GM18520 (cell line): ENCODE data around the gene GNAZ.

Experiments used
- ATAC-seq: cut with Tn5 transposase; IDR thresholded peaks from one replicate; pipeline ENCODE4 v1.9.1; 2021; ENCODE audit not compliant: unreplicated experiment

The GNAZ gene

DNA sequence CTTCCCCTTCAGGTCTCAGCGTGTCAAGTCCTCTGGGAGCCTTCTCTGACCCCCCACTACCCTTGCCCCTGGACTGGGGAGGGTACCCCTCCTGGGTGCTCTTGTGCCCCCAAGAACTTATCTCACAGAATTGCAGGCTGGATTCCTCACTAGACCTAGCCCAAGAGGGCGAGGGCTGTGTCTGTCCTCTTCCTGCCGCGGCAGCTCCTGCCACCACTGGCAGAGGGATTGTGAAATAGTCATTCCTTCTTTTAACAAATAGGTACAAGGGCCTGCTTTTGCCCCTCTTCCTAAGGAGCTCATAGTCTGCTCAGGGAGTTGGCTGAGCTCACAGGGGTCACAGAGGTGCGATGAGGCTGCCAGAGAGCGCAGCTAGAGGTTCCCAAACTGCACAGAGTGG lies 80.4 kb downstream of the GNAZ start:
- no peak for ATAC-seq

DNA sequence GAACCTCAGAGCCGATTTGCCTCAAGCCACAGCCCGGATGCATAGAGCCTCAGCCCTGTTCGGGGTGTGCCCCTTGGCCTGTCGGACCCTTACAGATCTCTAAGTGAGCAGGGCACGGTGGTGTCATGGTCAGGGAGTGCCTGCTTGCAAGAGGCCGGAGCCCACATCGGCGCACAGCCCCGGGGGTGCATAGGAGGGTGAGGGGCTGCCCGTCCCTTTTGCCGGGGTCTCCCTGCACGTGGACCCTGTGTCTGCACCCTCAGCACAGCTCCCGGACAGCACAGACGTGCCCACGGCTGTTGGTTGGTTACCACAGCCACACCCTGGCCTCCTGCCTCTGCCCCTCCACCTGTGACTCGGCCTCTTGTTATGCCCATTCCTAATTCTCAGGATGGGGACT lies 81.5 kb downstream of the GNAZ start:
- no peak for ATAC-seq

DNA sequence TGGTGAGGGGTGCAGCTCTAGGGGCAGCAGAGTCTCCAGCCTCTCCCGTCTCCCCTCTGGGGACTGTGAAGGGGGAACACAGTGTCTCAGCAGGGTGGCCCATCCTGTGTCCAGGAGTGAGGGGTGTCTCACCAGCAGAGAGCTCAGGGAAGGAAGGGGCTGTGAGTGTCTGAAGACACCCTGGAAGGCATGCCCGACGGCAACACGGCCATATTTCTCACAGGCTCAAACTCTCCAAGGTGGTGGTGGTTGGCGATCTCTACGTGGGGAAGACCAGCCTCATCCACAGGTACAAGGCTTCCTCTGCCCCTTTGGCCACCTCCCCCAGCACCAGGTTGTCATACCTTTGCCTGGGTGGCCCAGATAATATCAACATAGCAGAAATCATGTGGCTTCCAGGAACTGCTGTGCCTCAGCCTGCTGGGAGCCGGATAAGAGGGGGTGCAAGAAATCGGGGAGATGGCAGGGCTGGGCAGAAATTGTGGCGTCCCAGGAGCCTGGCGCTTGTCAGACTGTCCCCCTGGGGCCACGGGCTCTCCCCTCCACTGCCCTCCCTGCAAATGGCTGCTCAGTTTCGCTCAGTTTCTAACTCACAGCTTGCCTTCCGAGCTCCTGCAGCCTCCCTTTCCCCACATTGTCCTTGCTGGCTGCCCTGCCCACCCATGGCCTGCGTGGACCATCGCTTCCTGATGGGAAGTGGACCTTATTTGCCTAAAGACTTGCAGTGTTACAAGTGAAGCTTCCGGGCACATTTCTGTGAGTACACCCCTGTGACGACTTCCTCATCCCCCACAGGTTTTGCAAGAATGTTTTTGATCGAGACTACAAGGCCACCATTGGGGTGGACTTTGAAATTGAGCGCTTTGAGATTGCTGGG lies 82.2 kb downstream of the GNAZ start:
- ATAC-seq = no peak

DNA sequence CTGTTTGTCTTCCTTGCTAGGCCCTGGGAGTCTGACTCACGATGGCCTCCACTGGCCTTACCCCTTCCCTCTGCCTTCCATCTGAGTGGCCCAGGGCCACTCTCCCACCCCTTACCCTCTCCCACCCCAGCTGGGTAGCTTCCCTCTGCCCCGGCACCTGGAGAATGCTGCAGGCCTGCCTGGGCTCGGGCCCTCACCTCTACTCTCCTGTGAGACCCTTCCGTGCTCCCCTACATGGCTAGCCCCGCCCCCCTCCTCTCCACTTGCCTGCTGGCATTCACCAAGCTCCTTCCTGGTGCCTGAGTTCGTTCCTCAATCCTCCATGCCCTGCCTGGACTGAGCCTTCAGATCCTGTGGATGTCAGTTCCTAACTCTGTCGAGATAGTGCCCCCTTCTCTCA lies 83.7 kb downstream of the GNAZ start:
- no peak for ATAC-seq

DNA sequence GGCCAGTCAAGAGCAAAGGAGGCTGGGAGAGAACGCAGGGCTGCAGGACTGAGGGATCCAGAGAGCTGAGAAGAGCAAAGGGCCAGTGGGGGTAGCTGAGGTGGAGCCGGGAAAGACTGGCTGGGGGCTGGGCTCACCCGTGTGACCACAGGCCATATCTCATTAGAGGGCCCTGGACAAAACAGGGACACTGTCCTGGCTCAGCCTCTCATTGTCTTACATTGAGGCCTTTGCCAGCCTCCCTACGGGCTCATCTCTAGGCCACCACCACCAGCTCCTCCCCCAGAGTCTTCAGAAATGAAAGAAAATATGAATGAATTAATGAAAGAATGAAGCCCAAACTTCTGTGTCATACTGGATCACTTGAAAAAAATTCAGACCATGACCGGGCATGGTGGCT lies 84.1 kb downstream of the GNAZ start:
- ATAC-seq = no peak

DNA sequence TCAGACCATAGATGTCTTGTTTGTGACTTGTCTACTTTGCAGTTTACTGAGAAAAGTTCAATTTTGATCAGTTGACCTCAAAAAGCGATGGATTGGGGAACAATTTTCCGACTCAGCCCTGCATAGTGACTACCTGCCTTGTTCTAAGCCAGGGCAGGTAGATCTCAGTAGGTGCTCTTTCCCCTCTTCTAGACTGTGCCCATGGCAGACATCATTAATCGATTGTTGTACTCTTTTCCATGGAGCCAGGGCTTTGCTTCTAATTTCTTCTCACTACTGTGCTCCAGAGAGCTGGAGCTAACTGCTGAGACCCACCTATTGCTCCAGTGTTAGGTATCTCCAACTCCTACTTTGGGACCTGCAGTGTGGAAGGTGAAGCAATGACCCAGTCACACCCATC lies 84.8 kb downstream of the GNAZ start:
- no peak for ATAC-seq

DNA sequence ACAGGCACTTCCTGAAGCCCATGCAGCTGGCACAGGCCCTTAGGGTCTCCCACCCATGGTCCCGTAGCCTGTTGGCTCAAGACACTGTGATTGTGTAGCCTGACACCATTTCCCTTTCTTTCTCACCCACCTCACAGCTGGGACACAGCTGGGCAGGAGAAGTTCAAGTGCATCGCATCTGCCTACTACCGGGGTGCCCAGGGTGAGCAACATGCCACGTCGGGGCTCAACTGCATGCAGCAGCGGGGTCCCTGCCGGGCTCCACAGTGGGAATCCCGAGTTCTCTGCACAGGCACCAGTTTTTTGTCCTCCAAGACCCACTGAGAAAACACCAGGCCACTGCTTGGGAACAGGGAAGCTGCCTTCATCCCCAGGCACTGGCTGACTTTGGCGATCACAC lies 85.5 kb downstream of the GNAZ start:
- ATAC-seq = no peak

DNA sequence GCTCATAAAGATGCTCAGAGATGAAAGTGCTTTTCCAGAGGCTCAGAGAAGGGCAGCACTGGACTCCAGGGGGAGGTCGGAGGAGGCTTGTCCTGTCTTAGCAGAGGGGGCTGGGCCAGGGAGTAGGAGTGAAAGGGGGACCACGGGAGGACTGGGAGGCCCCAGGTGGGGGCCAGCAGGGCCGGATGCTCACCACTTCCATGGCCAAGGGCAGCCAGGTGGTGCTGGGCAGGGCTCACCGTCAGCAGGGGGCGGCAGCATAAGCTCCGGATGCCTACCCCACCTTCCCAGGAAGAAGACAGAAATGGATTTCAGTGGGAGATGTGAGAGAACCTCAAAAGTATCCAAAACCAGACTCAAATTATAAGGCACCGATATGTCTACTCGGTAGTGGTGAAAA lies 86.0 kb downstream of the GNAZ start:
- ATAC-seq = no peak

DNA sequence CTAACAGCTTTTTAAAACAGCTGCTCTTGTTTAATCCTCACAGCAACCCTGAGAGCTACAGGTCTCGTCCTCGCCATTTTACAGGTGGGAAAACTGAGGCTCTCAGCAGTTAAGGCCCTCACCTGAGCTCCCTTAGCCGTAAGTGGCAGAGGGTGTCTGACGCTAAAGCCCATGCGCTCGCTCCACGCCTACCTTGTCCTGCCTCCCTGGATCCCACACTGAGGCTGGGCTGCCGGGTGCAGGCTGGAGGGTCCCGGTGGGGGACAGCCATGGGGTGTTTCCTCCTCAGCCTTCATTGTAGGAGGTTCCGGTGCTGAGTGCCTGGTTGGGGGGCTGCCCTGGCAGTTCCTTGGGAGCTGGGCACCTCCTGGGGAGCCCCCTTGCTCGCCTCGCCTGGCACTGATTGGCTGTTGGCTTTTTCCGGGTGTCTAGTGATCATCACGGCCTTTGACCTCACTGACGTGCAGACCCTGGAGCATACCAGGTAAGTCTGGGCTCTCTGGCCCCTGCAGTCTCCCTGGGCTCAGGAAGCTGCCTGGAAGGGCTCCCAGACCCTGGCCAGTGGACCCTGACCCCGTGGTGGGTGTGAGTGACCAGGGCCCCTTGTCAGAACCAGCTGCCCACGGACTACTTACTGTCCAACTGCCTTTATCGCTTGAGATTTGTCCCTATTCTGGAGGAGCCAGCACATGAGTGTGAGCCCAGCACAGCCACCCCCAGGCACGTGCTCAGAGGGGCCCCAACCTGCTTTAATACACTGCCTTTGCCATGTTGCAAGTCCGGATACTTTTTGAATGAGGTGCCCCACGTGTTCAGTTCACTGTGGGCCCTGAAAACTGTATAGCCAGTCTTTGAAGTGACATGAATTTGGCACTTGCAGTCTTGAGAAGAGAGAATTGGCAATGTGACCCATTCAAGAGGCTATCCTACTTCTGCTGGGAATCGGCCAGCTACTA lies 87.5 kb downstream of the GNAZ start:
- no peak for ATAC-seq

DNA sequence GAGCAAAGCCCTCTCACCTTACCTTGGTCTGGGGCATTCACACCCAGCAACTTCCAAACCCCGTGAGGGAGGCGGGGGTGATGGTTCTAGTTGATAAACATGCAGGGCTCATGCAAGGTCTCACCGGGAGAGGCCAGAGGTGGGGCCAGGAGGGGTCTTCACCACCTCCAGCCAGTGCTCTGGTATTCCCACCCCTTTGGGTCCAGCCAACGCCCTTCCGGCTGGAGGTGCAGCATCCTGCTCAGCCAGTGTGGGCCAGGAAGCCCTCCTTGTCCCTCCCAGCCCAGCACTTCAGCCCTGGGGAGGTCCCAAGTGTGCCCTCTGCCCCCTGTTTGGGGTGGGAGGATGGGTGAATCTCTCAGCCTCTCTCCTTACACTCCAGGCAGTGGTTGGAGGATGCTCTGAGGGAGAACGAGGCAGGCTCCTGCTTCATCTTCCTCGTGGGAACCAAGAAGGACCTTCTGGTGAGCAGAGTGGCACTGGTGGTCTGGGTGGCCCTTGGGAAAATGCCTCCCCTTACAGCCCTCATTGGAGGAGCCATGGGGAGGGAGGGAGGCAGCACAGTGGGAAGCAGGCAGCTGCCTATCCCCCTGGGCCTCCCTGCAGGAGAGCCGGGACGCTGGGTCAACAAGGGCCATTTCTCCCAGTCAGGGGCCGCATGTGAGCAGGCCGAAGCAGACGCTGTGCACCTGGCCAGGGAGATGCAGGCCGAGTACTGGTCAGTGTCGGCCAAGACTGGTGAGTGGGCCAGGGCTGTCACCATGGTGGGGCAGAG lies 88.4 kb downstream of the GNAZ start:
- ATAC-seq = no peak

DNA sequence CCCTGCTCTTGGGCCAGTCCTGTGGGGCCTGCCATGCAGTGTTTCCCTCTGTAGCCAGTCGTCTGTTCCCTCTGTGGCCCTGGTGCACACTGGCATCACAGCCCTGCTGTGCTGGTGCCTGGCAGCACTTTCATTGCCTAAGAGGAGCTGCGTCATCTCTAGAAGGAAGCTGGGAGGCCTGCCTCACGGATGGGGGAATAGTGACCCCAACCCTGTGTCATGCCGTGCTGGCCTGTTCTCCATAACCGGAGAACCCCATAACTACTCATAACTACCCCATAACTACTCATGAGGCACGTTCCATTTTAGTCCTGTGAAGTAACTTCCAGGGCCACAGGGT lies 88.9 kb downstream of the GNAZ start:
- ATAC-seq = no peak

DNA sequence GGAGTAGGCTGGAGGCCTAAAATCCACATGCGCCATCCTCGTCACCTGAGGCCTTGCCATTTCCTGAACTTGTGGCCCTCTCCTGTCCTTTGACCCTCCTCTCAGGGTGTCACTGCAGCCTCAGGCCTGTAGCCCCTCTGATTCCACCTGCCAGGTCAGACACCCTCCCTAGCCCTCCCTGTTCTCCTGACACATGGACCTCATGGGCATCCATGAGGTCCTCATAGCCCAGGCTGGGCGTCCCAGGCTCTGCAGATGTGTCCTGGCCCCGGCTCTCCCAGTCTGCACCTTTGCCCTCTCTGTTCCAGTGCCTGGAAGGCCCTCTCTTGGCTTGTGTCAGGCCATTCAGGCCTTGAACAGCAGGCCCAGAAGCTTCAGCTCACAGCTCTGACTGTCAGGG lies 90.7 kb downstream of the GNAZ start:
- ATAC-seq = no peak

DNA sequence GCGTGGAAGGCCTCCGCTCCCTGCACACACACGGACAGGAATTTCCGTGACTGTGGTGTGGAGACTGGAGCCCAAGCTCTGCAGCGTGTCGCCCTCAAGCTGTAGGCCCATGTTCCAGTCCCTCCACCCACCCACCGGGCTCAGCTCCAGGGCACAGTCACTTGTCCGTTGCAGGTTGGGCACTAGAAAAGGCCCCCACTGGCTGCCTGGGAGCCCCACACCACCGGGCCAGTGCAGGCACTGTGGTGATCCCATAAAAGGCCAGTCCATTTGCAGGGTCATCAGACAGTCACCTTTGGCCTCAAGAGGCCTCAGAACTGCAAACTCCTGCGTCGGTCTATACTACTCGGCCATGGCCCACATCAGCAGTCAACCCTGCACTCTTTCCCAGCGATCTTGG lies 91.3 kb downstream of the GNAZ start:
- no peak for ATAC-seq

DNA sequence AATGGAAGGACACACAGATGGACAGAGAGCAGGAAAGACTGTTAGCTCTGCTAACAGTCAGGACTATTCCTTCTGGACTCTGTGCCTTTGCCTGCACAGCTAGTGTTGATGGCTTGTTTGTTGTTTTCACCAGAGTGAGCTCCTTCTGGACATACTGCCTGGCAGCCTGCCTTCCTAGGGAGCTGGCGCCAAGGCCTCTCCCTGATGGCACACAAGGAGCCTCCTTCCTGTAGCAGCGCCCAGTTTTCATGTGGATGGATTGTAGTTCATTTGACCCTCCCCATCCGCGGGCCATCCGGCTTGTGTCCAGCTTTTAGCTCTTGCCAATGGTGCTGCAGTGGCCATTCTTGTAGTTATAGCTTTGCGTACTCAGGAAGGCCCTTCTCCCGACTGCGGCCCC lies 93.3 kb downstream of the GNAZ start:
- no peak for ATAC-seq

DNA sequence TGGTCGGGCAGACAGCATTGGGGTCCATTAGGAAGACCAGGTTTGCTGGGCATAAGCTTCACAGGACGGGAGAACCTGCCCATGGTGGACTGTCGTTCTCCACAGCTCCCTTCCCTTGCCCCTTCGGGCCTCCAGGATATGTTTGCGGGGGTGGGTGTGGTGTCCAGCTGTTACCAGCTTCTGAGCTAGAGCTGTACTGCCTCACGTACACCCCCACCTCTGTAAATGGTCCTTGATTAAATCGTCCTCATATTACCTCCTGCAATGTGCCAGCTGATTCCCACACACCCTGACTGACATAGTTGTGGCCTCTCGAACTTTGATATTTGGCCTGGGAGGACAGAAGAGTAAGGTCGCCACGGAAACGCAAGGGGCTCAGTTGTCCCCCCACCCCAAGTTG lies 93.8 kb downstream of the GNAZ start:
- no peak for ATAC-seq

DNA sequence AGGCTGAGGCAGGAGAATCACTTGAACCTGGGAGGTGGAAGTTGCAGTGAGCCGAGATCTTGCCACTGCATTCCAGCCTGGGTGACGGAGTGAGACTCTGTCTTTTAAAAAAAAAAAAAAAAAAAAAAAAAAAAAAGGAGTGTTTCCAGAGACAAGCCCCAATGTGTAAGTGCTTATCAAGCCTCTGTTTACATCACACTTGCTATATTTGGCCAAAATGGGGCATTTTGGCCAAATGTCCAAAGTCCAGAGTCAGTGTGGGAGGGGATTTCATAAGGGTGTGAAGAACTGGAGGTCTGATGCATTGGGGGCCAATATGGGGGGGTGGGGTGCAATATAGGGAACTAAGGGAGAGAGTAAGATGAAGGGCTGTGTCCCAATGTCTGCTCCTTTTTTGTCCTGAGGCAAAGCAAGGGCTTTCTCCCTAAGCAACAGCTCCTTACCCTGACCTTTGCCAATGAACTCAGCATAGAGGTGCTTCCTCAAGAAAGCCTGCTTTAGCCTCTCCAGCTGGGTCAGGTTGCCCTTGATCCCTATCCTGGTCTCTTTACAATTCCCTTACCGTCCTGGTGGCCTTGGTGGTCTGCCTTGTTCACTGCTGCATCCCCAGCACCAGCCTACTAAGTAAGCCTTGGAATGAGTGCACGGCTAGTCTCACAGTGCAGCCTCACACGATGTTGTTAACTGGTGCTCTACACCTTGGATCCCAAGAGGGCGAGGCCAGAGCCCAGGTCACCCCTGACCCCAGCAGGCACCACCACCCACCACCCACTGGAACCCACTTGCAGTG lies 95.9 kb downstream of the GNAZ start:
- ATAC-seq = no peak

DNA sequence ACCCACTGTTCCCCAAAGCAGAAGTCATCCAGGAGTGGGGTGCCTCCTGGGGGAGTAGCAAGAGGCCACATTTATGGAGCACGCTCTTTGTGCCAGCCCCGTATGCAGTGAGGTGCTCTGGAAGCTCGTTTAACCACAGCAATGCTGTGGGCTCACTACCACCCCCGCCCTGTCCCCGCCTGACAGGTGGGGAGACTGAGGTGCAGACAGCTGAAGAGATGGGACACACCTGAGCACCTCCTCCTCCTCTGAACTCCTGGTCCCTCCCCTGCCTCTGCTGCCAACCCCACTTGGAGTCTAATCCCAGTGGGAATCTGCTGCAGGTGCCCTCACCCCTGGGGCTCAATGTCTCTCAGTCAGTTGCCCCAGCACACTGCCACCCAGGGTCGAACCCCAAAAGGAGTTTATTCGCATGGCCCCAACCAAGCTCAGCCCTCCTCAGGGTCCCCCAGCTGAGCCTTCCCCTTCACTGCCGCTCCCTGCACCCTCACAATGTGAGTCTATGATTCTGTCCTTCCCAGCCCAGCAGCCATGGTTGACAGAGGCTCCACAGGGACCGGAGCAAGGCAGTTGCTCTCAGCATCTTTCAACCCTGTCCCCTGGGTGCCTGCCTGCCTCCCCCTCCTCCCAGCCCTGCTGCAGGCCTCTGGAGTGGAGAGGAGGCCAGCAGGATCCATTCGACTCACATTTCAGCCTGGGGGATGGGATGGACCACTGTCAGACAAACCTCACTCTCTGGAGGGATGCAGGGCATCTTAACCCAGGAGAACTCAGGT lies 96.7 kb downstream of the GNAZ start:
- no peak for ATAC-seq

DNA sequence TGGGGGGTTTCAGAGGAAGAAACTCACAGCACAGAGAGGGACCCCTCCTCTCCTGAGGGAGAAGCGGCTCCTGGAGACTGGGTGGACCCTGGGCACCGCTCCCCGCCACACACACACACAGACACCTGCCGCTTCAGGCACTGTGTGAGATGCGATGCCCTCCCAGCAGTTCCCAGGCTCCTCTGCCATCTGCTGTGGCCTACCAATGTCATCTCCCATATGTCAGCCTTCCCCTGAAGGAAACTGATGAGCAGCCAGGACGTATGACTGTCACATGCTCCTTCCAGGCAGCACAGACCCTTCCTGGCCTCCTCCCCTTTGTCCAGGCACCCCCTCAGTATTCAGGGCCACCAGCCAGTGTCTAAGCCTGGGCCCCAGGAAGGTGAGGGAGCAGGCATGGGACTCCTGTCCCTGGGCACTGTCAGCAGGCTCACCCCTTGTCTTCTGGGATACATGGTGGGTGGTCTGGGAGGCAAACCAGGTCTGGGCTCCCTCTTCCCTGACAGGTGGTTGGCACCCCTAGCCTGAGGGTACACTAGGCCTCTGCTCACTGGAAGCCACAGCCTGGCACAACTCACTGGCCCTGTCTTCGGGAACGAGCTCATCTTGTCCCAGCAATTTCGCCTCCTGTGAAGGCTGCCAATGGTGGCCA lies 98.2 kb downstream of the GNAZ start:
- no peak for ATAC-seq

DNA sequence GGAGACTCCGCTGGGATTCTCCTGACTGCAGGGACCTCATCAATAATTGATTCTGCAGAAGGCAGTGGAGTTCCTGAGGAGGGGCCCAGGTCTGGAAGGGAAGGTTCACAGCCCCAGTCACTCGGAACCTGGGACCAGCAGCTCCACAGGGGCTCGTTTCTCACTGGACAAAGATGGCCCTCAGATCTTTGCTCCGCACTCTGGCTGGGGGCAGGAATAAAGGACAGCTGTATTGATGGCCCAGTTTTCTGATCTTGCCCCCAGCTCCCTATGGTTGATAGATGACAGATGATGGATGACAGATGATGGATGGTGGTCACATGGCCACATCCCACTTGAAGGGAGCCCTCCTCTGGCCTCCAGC lies 98.7 kb downstream of the GNAZ start:
- ATAC-seq = no peak
